H1 (cell line): Measurements from ENCODE around the gene NECAP2. TPM values are rescaled to one million over a fixed set of nuclear protein-coding genes. Genes with fewer than 3 reads are reported as not detected.
A peak's percentile ranks its signal among the peaks of the same experiment; 100 is the strongest.

Experiments
- CTCF ChIA-PET: fragments of 300-600 bp; sonication (Branson Sonifier 250); formaldehyde crosslinking; loops from one replicate; lab custom pipeline; 2021; ENCODE audit not compliant: partially characterized antibody; lab: Charles Lee
- POLR2A ChIA-PET: fragments of 300-600 bp; sonication (Branson Sonifier 250); formaldehyde crosslinking; loops from one replicate; lab custom pipeline; 2021; ENCODE audit warnings: inconsistent platforms; ENCODE audit not compliant: partially characterized antibody; lab: Charles Lee
- DNase-seq, 2 experiments: peaks; one replicate each; pipeline versions ENCODE4 v3.0.0 to v3.0.0-alpha.2; 2010 to 2022; ENCODE audit warnings: low spot score in 2 of 2, low read depth in 1 of 2, mixed read lengths in 1 of 2
- FAIRE-seq: peaks from 2 replicates; lab custom pipeline; 2011; peaks lifted over from hg19 to GRCh38; lab: Jason Lieb, UNC
- H2AFZ ChIP-seq: 2 replicates; pipeline ENCODE4 v1.8.1; 2012; ENCODE audit warnings: low read length, inconsistent platforms
- H2AK5ac ChIP-seq: 2 replicates; pipeline ENCODE4 v1.6.1; 2013; ENCODE audit warnings: low read depth, low read length
- H2BK120ac ChIP-seq: replicated peaks from 2 replicates; pipeline ENCODE3; 2013; ENCODE audit warnings: low read depth, low read length, inconsistent platforms
- H2BK12ac ChIP-seq: 2 replicates; pipeline ENCODE4 v1.6.1; 2013; ENCODE audit warnings: low read depth, low read length
- H2BK15ac ChIP-seq: 2 replicates; pipeline ENCODE4 v1.6.1; 2013; ENCODE audit warnings: low read length
- H2BK20ac ChIP-seq: 2 replicates; pipeline ENCODE4 v1.6.1; 2013; ENCODE audit warnings: low read length
- H2BK5ac ChIP-seq: 2 replicates; pipeline ENCODE4 v1.6.1; 2013; ENCODE audit warnings: low read depth, low read length
- H3K14ac ChIP-seq: 2 replicates; pipeline ENCODE4 v1.6.1; 2013; ENCODE audit warnings: inconsistent platforms; ENCODE audit not compliant: insufficient read length
- H3K18ac ChIP-seq: 2 replicates; pipeline ENCODE4 v1.6.1; 2013; ENCODE audit warnings: low read length; ENCODE audit errors: extremely low read depth
- H3K23ac ChIP-seq: 2 replicates; pipeline ENCODE4 v1.6.1; 2013; ENCODE audit warnings: inconsistent platforms; ENCODE audit not compliant: insufficient read length
- H3K23me2 ChIP-seq: 2 replicates; pipeline ENCODE4 v1.6.1; 2013; ENCODE audit warnings: low read depth, low read length
- H3K27ac ChIP-seq: 2 replicates; pipeline ENCODE4 v1.6.1; 2011; ENCODE audit warnings: low read depth, low read length, inconsistent platforms
- H3K27me3 ChIP-seq, 4 experiments: replicated peaks in 1 of 4; 1 replicate in 1 of 4; 2 replicates in 3 of 4; pipeline versions ENCODE4 v1.6.1 to v1.8.1; 2011 to 2013; ENCODE audit warnings: low read length in 3 of 4, mild to moderate bottlenecking in 3 of 4, inconsistent platforms in 2 of 4, mixed read lengths in 2 of 4, moderate library complexity in 1 of 4; ENCODE audit not compliant: control insufficient read depth in 3 of 4, insufficient read depth in 3 of 4; ENCODE audit errors: extremely low read depth in 1 of 4
- H3K36me3 ChIP-seq, 4 experiments: 2 replicates each; pipeline versions ENCODE4 v1.6.1 to v1.8.1; 2011 to 2013; ENCODE audit warnings: mild to moderate bottlenecking in 4 of 4, low read length in 3 of 4, moderate library complexity in 2 of 4, control low read depth in 1 of 4, inconsistent platforms in 1 of 4; ENCODE audit not compliant: insufficient read depth in 4 of 4, control insufficient read depth in 2 of 4
- H3K4ac ChIP-seq: replicated peaks from 2 replicates; pipeline ENCODE3; 2013; ENCODE audit warnings: low read length, low read depth, mixed read lengths, inconsistent platforms; ENCODE audit not compliant: insufficient read length
- H3K4me1 ChIP-seq, 4 experiments: replicated peaks in 1 of 4; 1 replicate in 1 of 4; 2 replicates in 3 of 4; pipeline versions ENCODE4 v1.6.1 to v1.8.1; 2011 to 2013; ENCODE audit warnings: low read length in 3 of 4, inconsistent platforms in 2 of 4, mixed read lengths in 1 of 4; ENCODE audit not compliant: insufficient read depth in 4 of 4, control insufficient read depth in 3 of 4
- H3K4me2 ChIP-seq, 2 experiments: 2 replicates each; pipeline versions ENCODE4 v1.6.1 to v1.8.1; 2011 to 2013; ENCODE audit warnings: low read depth in 2 of 2, low read length in 2 of 2, control low read depth in 1 of 2, inconsistent platforms in 1 of 2, mild to moderate bottlenecking in 1 of 2; ENCODE audit not compliant: insufficient read depth in 1 of 2
- H3K4me3 ChIP-seq, 4 experiments: fragments of 200-600, 300-600 bp in 1 of 4; sonication (generic), shearing (Covaris generic), sonication (Bioruptor Twin) in 1 of 4; 2 replicates each; pipeline versions ENCODE4 v1.5.1 to v1.8.1; 2011 to 2016; ENCODE audit warnings: low read length in 4 of 4, low read depth in 3 of 4, control low read depth in 2 of 4, inconsistent platforms in 2 of 4, mild to moderate bottlenecking in 2 of 4, mixed read lengths in 1 of 4, moderate library complexity in 1 of 4; ENCODE audit not compliant: insufficient read depth in 2 of 4; ENCODE audit errors: extremely low read depth in 1 of 4
- H3K56ac ChIP-seq: replicated peaks from 2 replicates; pipeline ENCODE3; 2013; ENCODE audit warnings: low read depth, mild to moderate bottlenecking, mixed read lengths, low read length, inconsistent platforms; ENCODE audit not compliant: insufficient read length
- H3K79me1 ChIP-seq: 2 replicates; pipeline ENCODE4 v1.6.1; 2013; ENCODE audit warnings: low read depth, low read length, control low read depth
- H3K79me2 ChIP-seq, 2 experiments: 2 replicates each; pipeline versions ENCODE4 v1.6.1 to v1.8.1; 2012 to 2013; ENCODE audit warnings: low read length in 2 of 2, mild to moderate bottlenecking in 2 of 2, inconsistent platforms in 1 of 2; ENCODE audit not compliant: insufficient read depth in 2 of 2, control insufficient read depth in 1 of 2
- H3K9ac ChIP-seq, 4 experiments: replicated peaks in 1 of 4; 1 replicate in 1 of 4; 2 replicates in 3 of 4; pipeline versions ENCODE4 v1.6.1 to v1.8.1; 2011 to 2013; ENCODE audit warnings: low read depth in 3 of 4, low read length in 3 of 4, control low read depth in 2 of 4, mild to moderate bottlenecking in 2 of 4, moderate library complexity in 2 of 4, inconsistent platforms in 1 of 4; ENCODE audit errors: extremely low read depth in 1 of 4
- H3K9me3 ChIP-seq, 2 experiments: 2 replicates each; pipeline versions ENCODE4 v1.6.1 to v1.8.1; 2012 to 2013; ENCODE audit warnings: mild to moderate bottlenecking in 2 of 2, moderate library complexity in 2 of 2, control low read depth in 1 of 2, inconsistent platforms in 1 of 2, low read depth in 1 of 2, low read length in 1 of 2, mixed read lengths in 1 of 2; ENCODE audit not compliant: insufficient read depth in 2 of 2
- H4K20me1 ChIP-seq, 2 experiments: replicated peaks in 1 of 2; 2 replicates each; pipeline versions ENCODE3 to v1.8.1; 2011 to 2013; ENCODE audit warnings: inconsistent platforms in 2 of 2, low read length in 2 of 2, mild to moderate bottlenecking in 1 of 2; ENCODE audit not compliant: insufficient read depth in 2 of 2, control insufficient read depth in 1 of 2
- H4K5ac ChIP-seq: 2 replicates; pipeline ENCODE4 v1.6.1; 2013; ENCODE audit warnings: low read length, low read depth, mixed read lengths, inconsistent platforms; ENCODE audit not compliant: insufficient read length
- H4K8ac ChIP-seq: 2 replicates; pipeline ENCODE4 v1.8.0; 2013; ENCODE audit warnings: mild to moderate bottlenecking, moderate library complexity, low read length, inconsistent platforms; ENCODE audit not compliant: insufficient read depth; ENCODE audit errors: extremely low read depth
- H4K91ac ChIP-seq: replicated peaks from 2 replicates; pipeline ENCODE3; 2013; ENCODE audit warnings: low read length, mixed read lengths, inconsistent platforms; ENCODE audit not compliant: insufficient read length
- ASH2L ChIP-seq: fragments of 200-600, 300-600 bp; sonication (generic); IDR thresholded peaks from one replicate; pipeline ENCODE4 v1.7.1; 2017; ENCODE audit warnings: low read length
- CBX5 ChIP-seq: fragments of 300-800, 300-1000 bp; sonication (generic); IDR thresholded peaks from 2 replicates; pipeline ENCODE4 v1.7.1; 2016; ENCODE audit warnings: antibody characterized with exemption, low read length, low read depth
- CEBPB ChIP-seq: IDR thresholded peaks from 2 replicates; pipeline ENCODE4 v1.6.1; 2012; ENCODE audit warnings: low read depth, low read length
- CREB1 ChIP-seq: IDR thresholded peaks from 2 replicates; pipeline ENCODE4 v1.6.1; 2012; ENCODE audit warnings: inconsistent platforms
- EP300 ChIP-seq, 2 experiments: IDR thresholded peaks; 1 replicate in 1 of 2; 2 replicates in 1 of 2; pipeline ENCODE4 v1.6.1; 2011 to 2012; ENCODE audit warnings: low read depth in 2 of 2, low read length in 2 of 2, mild to moderate bottlenecking in 2 of 2, borderline replicate concordance in 1 of 2, inconsistent platforms in 1 of 2, moderate library complexity in 1 of 2
- GABPA ChIP-seq: IDR thresholded peaks from 2 replicates; pipeline ENCODE4 v1.6.1; 2011; ENCODE audit warnings: mild to moderate bottlenecking, low read length, moderate library complexity, borderline replicate concordance; ENCODE audit not compliant: insufficient read depth
- PHF8 ChIP-seq: fragments of 200-600 bp; sonication (generic); conservative IDR thresholded peaks from 2 replicates; pipeline ENCODE4 v1.7.1; 2012; ENCODE audit warnings: low read depth, mild to moderate bottlenecking, inconsistent platforms, low read length, moderate library complexity
- RAD21 ChIP-seq, 2 experiments: IDR thresholded peaks in 1 of 2; conservative IDR thresholded peaks in 1 of 2; 2 replicates each; pipeline ENCODE4 v1.6.1; 2011; ENCODE audit warnings: low read depth in 2 of 2, low read length in 2 of 2, improper control_type of control experiment in 1 of 2, inconsistent platforms in 1 of 2, mild to moderate bottlenecking in 1 of 2, moderate library complexity in 1 of 2
- SIX5 ChIP-seq: IDR thresholded peaks from 2 replicates; pipeline ENCODE4 v1.6.1; 2011; ENCODE audit warnings: mild to moderate bottlenecking, low read depth, low read length
- YY1 ChIP-seq: IDR thresholded peaks from 2 replicates; pipeline ENCODE4 v1.6.1; 2011; ENCODE audit warnings: low read depth, mild to moderate bottlenecking, low read length
- WGBS, 2 experiments: shearing (Covaris generic) in 1 of 2; methylation state at CpG; one replicate each; pipeline versions ENCODE4 v1.1.6 to v1.1.7; 2013 to 2015; ENCODE audit warnings: low lambda C conversion rate in 2 of 2, mixed read lengths in 2 of 2, inconsistent platforms in 1 of 2, low coverage in 1 of 2, missing lambda C conversion rate in 1 of 2; ENCODE audit not compliant: insufficient replicate concordance in 2 of 2, insufficient coverage in 1 of 2, insufficient read length in 1 of 2; ENCODE audit errors: extremely low coverage in 1 of 2, missing lambda C conversion rate in 1 of 2; 5-methylcytosine and 5-hydroxymethylcytosine counted together
- polyA plus RNA-seq, 7 experiments: library from polyadenylated mRNA; depleted of rRNA in 3 of 7; stranded (reverse) in 5 of 7; unstranded in 2 of 7; fragments of >200 nt in 5 of 7; fragments of 200-250 nt in 2 of 7; gene quantifications; 1 replicate in 5 of 7; 2 replicates in 1 of 7; 4 replicates in 1 of 7; pipeline versions ENCODE4 v1.2.1 to v1.2.3, GENCODE V29; 2011 to 2013; ENCODE audit warnings: missing spikeins in 2 of 7, mixed read lengths in 2 of 7
- total RNA-seq: library from RNA; stranded (reverse); fragmentation: NEBNext Ultra II Directional; extraction: Animal tissue kit (Norgen Biotek cat#: 25700); gene quantifications from 2 replicates; pipeline ENCODE4 v1.2.1, GENCODE V29; 2021
- TF ChIP-seq, protein P1 (sequence below): IDR thresholded peaks from 2 replicates; pipeline ENCODE4 v1.6.1; 2012; ENCODE audit warnings: inconsistent platforms
- TF ChIP-seq, protein P2 (sequence below): IDR thresholded peaks from 2 replicates; pipeline ENCODE4 v1.6.1; 2011; ENCODE audit warnings: low read depth, mild to moderate bottlenecking, low read length; ENCODE audit not compliant: insufficient read depth

NECAP2 gene
- total and polyA plus RNA-seq, 2 of the 8 experiments (the other 6 are each of a cell fraction or from before 2014, with no cell fraction given) = 24.4 to 29.7 TPM

- Histone ChIP-seq H4K8ac (no peak overlapping the region), H4K20me1 (peaks cover 38 to 41% of the 10 kb centered on the region in 2 experiments), H3K18ac (no peak overlapping the region), H3K27ac (no peak overlapping the region), H3K36me3 (peaks cover 3 to 14% (median 9%) of the 10 kb centered on the region in 4 experiments; a peak in 6 of 8 replicates), H4K5ac (no peak overlapping the region), H3K56ac (no peak overlapping the region), H2BK12ac (no peak overlapping the region), H3K9me3 (no peaks in the 10 kb centered on the region), H2BK20ac (no peak overlapping the region), H3K23me2 (no peaks in the 10 kb centered on the region), H3K79me2 (peaks cover 7 to 74% of the 10 kb centered on the region in 2 experiments), H3K79me1 (peaks cover 30% of the 10 kb centered on the region), H2BK15ac (no peak overlapping the region), H3K27me3 (no peaks in the 10 kb centered on the region), H3K23ac (no peak overlapping the region), H3K4ac (no peak overlapping the region), H3K9ac (no peak overlapping the region), H2AFZ (no peak overlapping the region), H3K4me2 (no peak overlapping the region), H3K4me1 (peaks cover 5 to 22% (median 18%) of the 10 kb centered on the region in 4 experiments), H3K4me3 (no peak overlapping the region), H4K91ac (no peak overlapping the region), H2BK120ac (no peak overlapping the region), H2BK5ac (peak overlapping the region; percentile 52; the same call in 1 of the 2 replicates), H2AK5ac (0 out of 2 replicates have a peak overlapping the region, but pooled peaks have one; percentile 1), H3K14ac (no peak overlapping the region)
- POLR2A ChIA-PET = interaction anchor here (1.6 to 1.9 kb wide), 2 partner anchors 9 to 17 kb away, joined by 5 read pairs; no protein-coding TSS in a partner anchor
- 91% methylated on average over 3 of the region's 3 CpGs; no CpG with 5 or more reads in 1 of the 2 experiments for WGBS, 2 experiments
- DNase-seq (no peak), FAIRE-seq (no peak)
- CTCF ChIA-PET = interaction anchor here (0.9 kb wide), 1 partner anchor 17 kb away, joined by 3 read pairs; no protein-coding TSS in a partner anchor
- TF ChIP-seq, protein P1, sequence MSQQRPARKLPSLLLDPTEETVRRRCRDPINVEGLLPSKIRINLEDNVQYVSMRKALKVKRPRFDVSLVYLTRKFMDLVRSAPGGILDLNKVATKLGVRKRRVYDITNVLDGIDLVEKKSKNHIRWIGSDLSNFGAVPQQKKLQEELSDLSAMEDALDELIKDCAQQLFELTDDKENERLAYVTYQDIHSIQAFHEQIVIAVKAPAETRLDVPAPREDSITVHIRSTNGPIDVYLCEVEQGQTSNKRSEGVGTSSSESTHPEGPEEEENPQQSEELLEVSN = no peak
- TF ChIP-seq CBX5 = no peak
- TF ChIP-seq CEBPB = no peak
- TF ChIP-seq ASH2L = no peak
- TF ChIP-seq, protein P2, sequence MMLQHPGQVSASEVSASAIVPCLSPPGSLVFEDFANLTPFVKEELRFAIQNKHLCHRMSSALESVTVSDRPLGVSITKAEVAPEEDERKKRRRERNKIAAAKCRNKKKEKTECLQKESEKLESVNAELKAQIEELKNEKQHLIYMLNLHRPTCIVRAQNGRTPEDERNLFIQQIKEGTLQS = no peak
- no peak for TF ChIP-seq PHF8
- no peak for TF ChIP-seq SIX5
- no peak for TF ChIP-seq EP300 (IDR thresholded peaks at IDR 0.05; ENCODE audit: borderline replicate concordance in 1 of 2, low read depth in 2 of 2, low read length in 2 of 2)
- no peak for TF ChIP-seq CREB1
- TF ChIP-seq YY1 = no peak
- TF ChIP-seq RAD21 (IDR thresholded peaks at IDR 0.05 in 1 of 2, conservative IDR thresholded peaks at IDR 0.05 in 1 of 2; ENCODE audit: low read depth in 2 of 2, low read length in 2 of 2) = no peak
- TF ChIP-seq GABPA = no peak
These were observed 49.1 kb upstream of the NECAP2 start for GRCh38 chr1:16391411-16391810.
